ENCODE results near the gene ZNF438.

ZNF438 gene

DNA sequence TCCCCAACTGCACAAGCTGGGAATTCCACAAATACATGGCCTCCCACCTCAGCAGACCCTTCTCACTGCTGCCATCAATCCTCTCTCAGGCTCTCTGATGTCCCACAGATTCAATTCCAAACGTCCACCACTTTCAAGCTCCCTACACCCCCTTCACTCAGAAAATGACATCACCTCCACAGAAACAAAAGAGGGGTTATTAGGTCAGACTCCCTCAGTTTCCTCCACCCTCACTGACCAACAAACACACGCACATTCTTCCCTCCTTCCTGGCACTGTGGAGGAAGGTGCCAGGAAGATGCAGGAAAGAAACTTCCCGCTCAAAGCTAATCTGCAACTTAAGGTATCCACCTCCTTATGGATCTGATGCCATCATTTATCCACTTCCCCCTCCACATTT, 18.3 kb downstream of the ZNF438 start:
- no peak for DNase-seq (ENCODE audit: low read depth in 2 of 2)

DNA sequence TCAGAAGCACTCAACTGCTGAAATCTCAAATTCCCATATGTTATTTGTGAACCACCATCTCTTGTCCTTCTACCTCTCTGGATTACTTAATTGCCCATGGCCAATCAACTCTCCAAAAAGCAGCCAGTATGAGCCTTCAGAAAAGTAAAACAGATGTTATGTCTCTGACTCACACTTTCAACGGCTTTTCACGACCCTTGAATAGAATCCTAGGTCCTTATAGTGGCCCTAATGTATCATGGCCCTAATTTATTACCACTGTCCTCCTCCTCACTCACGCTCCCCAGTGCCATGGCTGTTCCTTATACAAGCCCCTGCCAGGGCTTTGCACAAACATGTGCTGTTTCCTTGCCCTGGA, 20.0 kb downstream of the ZNF438 start:
- no peak for DNase-seq (ENCODE audit: low read depth in 2 of 2)

DNA sequence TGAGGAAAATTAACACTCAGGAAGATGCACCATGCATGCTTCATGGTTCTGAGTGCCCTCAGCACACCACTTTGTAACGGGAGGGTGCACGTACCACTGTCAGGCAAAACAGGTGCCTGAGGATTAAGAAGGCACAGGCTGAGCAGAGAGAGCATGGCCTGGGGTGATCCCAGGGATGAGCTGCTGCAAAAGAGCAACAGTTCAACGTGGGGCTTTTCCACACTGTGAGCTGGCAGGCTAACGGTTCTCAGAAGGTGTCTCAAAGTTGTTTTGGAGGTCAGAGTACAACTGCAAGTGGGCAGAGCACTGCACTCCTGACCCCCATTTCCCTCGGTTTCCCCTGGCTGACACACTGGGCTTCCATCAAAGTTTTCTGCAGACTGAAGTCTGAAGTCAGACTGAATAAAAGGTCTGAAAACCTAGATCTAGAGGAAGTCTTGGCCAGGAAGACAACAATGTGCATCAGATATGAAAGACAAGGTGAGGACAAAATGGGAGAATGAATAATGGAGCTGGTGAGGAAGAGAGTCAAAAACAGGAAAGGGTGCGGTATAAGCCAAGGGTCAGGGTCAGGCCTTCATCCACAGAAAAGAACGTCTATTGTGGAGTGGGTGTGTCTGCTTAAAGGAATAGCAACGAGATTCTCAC, 20.5 kb downstream of the ZNF438 start:
- DNase-seq (ENCODE audit: low read depth in 2 of 2): no peak

DNA sequence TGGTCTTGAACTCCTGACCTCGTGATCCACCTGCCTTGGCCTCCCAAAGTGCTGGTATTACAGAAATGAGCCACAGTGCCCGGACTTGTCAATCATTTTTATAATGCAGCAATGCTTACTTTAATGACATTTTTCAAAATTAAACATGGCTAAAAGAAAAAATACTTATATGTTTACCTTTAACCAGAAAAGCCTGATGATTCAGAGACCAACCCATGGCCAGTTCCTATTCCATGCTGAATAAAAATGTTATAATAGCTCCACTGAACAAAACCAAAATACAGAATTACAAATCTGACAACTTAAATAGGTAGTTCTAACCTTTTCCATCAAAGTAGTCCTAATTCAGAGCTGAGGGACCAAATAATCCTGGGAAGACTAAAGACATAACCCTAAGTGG, 21.6 kb downstream of the ZNF438 start:
- DNase-seq (ENCODE audit: low read depth in 2 of 2): no peak

DNA sequence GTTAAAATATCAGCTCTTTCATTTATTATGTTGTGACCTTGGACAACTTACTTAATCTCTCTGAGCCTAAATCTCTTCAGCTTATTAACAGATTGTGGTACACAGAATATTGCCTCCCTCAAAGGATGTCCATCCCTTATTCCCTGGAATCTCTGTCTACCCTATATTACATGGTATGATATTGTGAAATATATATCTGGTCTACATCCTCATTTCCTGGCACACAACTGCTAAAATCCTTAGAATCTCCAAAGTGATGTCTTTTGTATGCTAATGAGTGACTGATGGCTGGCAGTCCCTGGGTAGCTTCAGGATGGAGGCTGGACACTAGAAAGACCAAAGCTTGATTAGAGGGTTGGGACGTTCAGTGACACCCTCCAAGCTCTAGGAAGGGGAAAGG, 25.8 kb downstream of the ZNF438 start:
- DNase-seq (ENCODE audit: low read depth in 2 of 2): no peak

DNA sequence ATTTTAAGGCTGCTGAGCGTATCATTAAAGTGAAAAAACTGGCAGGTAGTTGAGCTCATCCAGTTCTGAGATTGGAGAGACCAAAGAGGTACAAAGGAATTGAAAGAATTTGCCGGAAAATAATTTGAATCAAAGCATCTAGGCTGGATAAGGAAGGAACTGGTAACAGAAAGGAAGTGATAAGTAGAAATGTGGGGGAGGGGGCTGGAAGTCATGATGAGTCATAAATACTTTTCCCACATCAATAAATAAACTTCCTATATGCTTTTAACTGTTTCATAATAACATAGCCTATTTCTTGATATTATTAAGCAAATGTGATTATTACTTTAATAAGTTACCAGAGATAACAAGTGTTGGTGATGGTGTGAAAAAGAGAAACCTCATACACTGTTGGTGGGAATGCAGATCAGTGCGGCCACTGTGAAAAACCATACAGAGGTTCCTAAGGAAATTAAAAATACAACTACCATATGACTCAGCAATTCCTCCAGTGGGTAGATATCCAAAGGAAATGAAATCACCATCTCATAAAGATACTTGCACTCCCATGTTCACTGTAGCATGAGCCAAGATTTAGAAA, 27.0 kb downstream of the ZNF438 start:
- DNase-seq (ENCODE audit: low read depth in 2 of 2): no peak

DNA sequence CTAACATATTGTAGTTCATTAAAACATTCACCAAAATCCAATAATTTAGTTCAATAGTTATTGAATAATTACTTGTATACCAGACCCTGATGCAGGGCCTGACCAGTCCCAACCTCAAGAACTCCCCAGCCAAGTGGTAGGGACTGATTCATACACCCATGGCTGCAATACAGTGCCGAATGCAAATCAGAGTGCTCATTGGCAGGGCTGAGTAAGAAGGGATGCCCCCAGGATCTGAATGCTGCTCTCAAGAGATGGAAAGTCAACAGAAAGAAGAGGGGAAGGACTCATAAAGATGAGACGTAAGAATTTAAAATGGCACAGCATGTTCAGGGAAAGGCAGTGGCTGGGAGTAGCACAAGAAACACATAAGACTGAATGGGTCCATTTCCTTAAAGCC, 29.9 kb downstream of the ZNF438 start:
- no peak for DNase-seq (ENCODE audit: low read depth in 2 of 2)

DNA sequence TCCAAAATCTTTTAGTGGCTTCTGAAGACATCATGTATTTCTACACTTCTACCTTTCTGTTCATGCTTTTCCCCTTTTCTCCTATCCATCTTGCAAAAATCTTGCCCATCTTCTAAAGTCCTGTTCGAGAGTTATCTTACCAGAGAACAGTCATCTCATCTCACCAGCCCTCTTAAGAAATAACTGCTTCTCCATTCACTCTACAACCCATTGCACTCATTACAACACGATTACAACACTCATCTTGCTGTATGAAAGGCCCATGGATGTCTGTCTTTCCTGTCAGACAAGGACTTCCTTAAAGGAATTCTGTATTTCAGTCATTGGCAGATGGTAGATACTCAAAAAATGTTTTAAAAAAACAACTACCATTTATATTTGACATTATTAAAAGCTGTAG, 30.8 kb downstream of the ZNF438 start:
- no peak for DNase-seq (ENCODE audit: low read depth in 2 of 2)

DNA sequence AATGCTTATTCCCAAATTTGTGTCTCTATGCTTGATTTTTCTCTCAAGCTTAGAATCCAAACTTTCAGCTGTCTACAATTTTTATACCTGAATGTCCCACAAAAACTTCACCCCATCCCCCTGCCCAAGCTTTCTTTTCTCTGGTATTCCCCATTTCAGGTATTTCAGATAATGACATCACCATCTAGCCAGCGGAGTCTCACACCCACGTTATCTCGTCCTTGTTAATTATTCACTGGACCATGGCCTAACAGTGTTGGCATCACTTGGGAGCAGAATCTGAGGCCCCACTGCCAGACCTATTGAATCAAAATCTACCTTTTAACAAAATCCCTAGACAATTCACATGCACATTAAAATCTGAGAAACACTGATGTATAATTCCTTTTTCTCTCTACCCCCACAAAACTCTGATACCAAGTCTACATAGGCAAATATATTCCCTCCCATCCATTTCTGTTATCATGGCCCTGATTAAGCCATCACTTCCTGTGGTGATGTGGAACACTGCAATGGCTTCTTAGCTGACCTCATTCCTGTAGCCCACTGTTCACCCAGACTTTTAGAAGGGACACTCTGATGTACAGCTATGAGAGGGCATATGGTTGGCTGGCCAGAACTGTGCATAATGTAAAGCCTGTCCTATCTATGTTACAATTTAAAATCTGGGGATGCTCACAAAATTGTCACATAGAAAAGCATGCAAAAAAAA, 31.4 kb downstream of the ZNF438 start:
- no peak for DNase-seq (ENCODE audit: low read depth in 2 of 2)

DNA sequence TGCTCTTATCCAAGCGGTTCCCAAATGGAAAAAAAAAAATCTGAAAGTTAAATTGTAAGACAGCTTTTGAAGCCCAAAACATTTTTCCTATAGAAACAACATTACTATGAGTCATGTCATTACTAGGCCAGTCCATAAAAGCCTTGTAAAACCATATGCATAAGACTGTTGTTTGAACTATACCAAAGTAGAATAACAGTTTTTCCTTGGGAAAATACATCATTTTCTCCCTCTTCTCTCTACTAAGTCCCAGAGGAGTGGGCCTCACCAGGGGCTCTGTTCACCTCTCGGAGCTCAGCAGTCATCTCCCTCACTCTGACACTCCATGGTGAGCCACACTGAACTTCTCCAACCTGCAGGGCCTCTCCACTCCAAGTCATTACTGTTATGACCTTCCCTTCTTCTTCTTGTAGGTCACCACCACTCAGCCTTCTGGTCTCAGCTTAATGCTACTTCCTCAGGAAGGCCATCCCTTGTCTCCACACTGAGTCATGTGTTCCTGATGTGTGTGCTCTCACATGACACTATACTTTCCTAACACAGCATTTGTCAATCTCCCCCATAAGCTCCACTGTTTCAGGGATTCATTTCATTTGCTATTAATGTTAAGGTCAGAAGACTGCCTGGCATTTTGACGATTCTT, 32.5 kb downstream of the ZNF438 start:
- DNase-seq (ENCODE audit: low read depth in 2 of 2): no peak

DNA sequence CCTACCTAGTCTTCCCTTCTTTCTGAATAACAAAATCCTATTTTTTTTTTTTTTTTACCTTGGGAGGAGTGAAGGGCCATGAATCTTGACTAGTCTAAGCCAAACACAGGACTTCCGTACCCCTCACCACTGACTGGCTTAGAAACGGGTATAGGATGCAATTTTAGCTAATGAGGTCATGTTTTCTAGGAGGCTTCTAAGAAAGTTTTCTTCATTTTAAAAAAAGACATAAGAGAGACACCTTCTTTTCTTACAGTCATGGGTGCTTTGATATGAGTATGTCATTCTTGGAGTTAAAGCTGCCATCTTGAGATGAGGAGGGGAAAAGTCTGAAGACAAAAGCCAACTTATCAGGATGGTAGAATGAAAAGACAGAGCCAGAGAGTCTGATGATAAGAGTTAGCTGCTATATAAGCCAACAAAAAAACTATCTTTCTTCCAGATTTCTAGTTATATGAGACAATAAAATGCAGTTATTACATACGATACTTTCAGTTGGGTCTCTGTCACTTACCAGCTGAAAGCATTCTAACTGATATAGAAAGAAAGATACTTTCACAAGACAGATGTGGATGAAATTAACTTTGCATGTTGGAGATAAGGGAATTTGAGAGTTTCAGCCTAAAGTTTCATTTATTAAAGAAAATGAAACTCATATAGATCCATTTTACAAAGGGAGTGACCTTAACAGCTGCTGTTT, 34.0 kb downstream of the ZNF438 start:
- DNase-seq (ENCODE audit: low read depth in 2 of 2): no peak

DNA sequence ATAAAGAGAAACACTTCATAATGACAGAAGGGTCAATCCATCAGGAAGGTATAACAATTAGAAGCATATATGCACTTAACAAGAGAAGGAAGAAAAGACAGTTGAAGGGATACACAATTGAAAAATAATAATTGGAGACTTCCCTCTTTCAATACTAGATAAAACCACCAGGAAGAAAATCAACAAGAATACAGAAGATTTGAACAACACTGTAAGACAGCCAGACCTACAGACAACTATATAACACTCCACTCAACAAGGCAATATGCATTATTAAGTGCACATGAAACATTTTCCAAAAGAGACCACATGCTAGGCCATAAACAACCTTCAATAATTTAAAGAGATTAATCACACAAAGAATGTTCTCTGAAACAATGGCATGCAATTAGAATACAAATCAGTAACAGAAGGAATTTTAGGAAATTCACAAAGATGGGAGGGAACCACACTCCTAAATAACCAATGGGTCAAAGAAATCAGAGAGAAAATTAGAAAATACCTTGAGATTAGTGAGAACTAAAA, 35.1 kb downstream of the ZNF438 start:
- no peak for DNase-seq (ENCODE audit: low read depth in 2 of 2)

DNA sequence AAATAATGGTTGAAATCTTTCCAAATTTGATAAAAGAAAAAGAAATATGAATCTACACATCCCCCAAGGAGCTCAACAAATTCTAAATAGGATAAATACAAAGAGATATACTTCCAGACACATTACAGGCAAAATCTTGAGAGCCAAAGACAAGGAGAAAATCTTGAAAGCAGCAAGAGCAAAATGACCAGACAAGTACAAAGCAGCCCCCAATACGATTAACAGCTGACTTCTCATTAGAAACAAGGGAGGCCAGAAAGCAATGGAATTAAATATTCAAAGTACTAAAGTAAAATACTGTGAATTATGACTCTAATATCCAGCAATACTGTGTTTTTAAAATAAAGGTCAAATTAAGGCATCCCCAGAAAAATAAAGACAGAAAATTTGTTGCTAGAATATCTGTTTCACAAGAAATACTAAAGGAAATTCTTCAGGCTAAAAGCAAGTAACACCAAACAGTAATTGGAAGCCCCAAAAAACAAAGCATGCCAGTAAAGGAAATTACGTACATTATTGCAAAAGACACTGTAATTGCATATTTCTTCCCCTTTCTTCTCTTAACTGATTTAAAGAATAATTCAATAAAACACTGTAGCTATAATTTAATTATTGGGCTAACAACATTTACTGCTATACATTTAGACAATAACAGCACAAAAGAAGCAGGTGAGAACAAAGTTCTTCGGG, 36.4 kb downstream of the ZNF438 start:
- DNase-seq (ENCODE audit: low read depth in 2 of 2): no peak

DNA sequence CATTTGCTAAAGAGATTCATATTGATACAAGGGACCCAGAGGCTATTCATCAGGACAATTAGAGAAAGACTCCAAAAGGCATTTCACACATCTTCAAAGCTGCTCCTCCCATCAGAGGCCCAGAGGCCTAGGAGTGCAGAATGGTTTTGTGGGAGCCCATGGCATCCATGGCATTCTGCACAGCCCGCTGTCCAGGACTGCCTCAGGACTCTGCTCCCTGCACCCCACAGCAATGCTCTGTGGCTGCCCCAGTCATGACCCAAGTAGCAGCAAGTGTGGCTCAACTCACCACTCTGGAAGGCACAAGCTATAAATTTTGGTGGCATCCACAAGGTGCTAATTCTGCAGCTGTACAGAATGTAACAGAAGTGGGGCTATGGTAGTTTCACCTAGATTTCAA, 38.5 kb downstream of the ZNF438 start:
- no peak for DNase-seq (ENCODE audit: low read depth in 2 of 2)

DNA sequence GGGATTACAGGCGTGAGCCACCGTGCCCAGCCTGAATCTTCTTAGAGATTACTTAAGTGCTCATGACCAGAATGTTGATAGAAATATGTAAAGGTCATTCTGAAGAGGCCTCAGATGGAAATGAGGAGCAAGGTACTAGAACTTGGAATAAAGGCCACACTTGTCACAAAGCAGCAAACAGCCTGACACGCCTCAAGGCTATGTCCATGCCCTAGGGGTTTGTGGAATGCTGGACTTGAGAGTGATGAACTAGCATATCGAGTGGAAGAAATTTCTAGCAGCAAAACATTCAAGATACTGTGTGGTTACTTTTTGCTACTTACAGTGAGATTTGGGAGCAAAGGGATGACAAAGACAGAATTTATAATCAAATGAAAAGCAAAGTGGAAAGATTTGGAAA, 39.0 kb downstream of the ZNF438 start:
- no peak for DNase-seq (ENCODE audit: low read depth in 2 of 2)

DNA sequence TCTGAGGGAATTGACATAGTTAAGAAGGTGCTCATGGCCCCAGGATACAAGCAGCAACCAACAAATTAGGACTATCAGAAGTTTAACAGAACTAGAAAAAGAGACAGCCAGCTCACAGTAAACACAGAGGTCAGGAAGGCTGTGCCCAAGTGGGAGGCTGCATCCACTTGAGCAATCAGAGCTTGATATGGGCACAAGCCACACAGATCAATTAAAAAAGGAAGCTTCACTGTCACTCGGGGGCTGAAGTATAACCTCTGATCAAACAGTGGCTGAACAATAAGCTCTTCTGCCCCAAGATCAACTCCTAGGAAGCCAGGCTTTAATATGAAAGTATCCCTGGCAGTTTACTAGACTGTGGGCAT, 40.0 kb downstream of the ZNF438 start:
- DNase-seq (ENCODE audit: low read depth in 2 of 2): no peak

DNA sequence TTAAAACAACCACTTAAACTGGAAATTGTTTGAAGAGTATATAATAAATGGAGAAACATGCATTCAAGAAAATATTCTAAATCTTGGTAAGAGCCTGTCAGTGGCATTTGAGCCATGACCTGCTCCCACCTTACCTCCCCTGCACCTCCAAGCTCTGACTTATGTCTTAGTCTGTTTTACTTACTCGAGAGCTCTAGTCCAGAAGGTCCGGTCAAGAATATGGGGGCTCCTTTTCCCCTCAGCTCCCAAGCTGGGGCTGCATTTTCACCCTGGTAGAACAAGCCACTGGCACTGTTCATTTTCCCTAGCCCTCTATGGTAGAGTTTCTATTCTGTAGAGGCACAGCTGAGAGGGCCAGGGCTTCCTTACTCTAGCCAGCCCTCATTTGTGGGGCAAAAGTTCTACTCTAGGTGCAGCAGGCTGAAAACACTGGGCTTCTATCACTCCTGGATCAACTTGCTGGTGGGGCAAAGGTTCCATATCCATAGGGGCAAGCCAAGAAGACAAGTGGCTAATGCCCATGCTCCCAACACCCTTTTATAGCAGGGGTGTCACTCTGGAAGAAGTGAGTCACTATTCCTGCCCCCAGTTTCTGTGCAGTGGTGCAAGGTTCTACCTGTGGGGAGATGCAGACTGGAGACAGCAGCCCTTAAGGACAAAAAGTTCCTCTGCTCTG, 40.6 kb downstream of the ZNF438 start:
- DNase-seq (ENCODE audit: low read depth in 2 of 2): no peak

DNA sequence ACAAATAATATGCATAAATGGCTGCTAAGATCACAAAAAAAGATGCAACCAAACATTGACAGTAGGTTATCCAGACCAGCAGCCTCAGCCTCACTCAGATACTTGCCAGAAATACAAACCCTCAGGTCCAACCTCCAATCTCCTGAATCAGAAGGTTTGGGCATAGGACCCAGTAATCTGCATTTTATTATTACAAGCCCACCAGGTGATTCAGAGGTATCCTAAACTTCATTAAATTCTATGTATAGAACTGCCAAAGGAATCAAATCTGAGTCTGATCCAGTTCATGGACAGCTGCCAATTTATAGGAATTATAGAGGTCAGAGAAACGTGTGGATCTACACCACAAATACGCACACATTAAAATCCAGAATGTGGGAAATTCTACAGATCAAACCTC, 41.3 kb downstream of the ZNF438 start:
- DNase-seq (ENCODE audit: low read depth in 2 of 2): no peak

DNA sequence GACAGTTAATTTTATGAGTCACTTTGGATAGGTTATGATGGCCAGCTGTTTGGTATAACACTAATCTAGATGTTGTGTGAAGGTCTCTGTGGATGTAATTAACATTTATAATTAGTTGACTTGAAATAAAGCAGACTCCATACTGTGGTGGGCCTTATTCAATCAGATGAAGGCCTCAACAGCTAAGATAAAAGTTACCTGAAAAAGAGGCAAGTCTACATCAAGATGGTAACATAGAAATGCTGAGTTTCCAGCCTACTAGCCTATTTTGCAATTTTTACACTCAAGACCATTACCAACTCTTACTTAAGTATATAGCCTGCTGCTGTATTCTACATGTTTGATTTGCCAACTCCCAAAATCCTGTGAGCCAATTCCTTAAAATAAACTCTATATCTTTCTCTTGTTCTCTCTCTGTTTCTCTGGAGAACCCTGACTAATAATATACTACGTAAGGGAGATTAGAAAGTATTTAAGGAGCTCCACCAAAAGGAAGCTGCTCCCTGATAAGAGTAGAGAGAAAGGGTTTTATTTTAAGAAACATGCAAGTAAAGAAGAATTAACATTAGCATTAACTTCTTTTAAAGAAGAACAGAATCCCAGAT, 42.7 kb downstream of the ZNF438 start:
- DNase-seq (ENCODE audit: low read depth in 2 of 2): no peak

DNA sequence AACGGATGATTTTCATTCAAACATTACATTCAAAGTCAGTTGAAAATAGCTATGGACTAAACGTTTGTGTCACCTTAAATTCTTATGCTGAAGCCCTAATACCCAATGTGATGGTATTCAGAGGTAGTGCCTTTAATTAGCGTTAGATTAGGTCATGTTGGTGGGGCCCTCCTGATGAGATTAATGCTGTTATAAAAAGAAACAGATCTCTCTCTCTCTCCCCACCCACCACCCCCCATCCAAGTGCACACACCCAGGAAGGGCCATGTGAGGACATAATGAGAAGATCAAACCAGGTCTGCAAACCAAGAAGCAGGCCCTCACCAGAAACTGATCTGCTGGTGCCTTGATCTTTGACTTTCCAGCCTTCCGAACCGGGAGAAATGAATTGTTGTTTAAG, 44.2 kb downstream of the ZNF438 start:
- DNase-seq (ENCODE audit: low read depth in 2 of 2): no peak

Data from stimulated activated CD4-positive, alpha-beta T cell treated with anti-CD3 and anti-CD28 coated beads, Interleukin-12 subunit alpha, Interleukin-12 subunit beta, amount 100 ng/mL, for 24 hours (primary cell).